WI38 (cell line): ENCODE results near the gene GRID1.

ENCODE experiments used
- H3K4me3 ChIP-seq: 2 replicates; pipeline ENCODE4 v1.5.1; 2011; ENCODE audit warnings: low read depth, mild to moderate bottlenecking, control low read depth, low read length
- CTCF ChIP-seq: IDR thresholded peaks from 2 replicates; pipeline ENCODE4 v1.5.1; 2012; ENCODE audit warnings: low read depth, mild to moderate bottlenecking, control low read depth, low read length

Gene GRID1

GRCh38 chr10:85665078-85665477, 701.5 kb downstream of the GRID1 start:
- no peak overlapping the region for H3K4me3 ChIP-seq
- no peak for TF ChIP-seq CTCF

- no peak overlapping the region for H3K4me3 ChIP-seq
- no peak for TF ChIP-seq CTCF
Measured at GRCh38 chr10:85661123-85661522, 705.5 kb downstream of the GRID1 start.

- TF ChIP-seq CTCF, result no peak
- no peak overlapping the region for H3K4me3 ChIP-seq
Measured at GRCh38 chr10:85659331-85659730, 707.3 kb downstream of the GRID1 start.

- no peak overlapping the region for H3K4me3 ChIP-seq
- TF ChIP-seq CTCF, result no peak
Measured at GRCh38 chr10:85658518-85658917, 708.1 kb downstream of the GRID1 start.

- H3K4me3 ChIP-seq, result no peak overlapping the region
- TF ChIP-seq CTCF, result no peak
Measured at GRCh38 chr10:85657476-85658113, 709.0 kb downstream of the GRID1 start.

- TF ChIP-seq CTCF, result no peak
- H3K4me3 ChIP-seq, result no peak overlapping the region
Measured at GRCh38 chr10:85655411-85655810, 711.2 kb downstream of the GRID1 start.

GRCh38 chr10:85651497-85651882, 715.1 kb downstream of the GRID1 start:
- no peak overlapping the region for H3K4me3 ChIP-seq
- no peak for TF ChIP-seq CTCF
